ENCODE results near the gene SMURF2. TPM values are rescaled to one million over a fixed set of nuclear protein-coding genes. Genes with fewer than 3 reads are reported as not detected.

The SMURF2 gene
- polyA plus RNA-seq, 1 of the 3 experiments (the other 2 are of a cell fraction): 36.6 TPM

- Histone ChIP-seq H3K27ac (ENCODE audit: low read depth in 2 of 2, low read length in 1 of 2) (no peak overlapping the region), H3K9me3 (no peaks in the 10 kb centered on the region), H3K9me2 (no peaks in the 10 kb centered on the region), H3K4me2 (no peak overlapping the region), H3K4me1 (ENCODE audit: control insufficient read depth in 1 of 2, insufficient read depth in 2 of 2, low read depth in 1 of 2, low read length in 1 of 2) (peaks cover 0 to 28% of the 10 kb centered on the region in 2 experiments; a peak in 2 of 4 replicates), H3K4me3 (ENCODE audit: low read depth in 2 of 2, low read length in 1 of 2) (no peak overlapping the region), H2AFZ (ENCODE audit: low read depth) (no peak overlapping the region), H3K79me2 (ENCODE audit: insufficient read depth) (peaks cover 100% of the 10 kb centered on the region), H3K36me3 (replicated peaks in 1 of 2; ENCODE audit: control insufficient read depth in 1 of 2, insufficient read depth in 2 of 2, low read length in 1 of 2) (peaks cover 0 to 46% of the 10 kb centered on the region in 2 experiments), H3F3A (replicated peaks; ENCODE audit: insufficient read depth) (peaks cover 81% of the 10 kb centered on the region), H3K27me3 (ENCODE audit: insufficient read depth) (no peaks in the 10 kb centered on the region), H3K9ac (no peak overlapping the region), H4K20me1 (ENCODE audit: insufficient read depth) (peaks cover 96% of the 10 kb centered on the region)
- ChIA-PET POLR2A (no interaction called here), CTCF (no interaction called here)
- DNase-seq: no peak
- TF ChIP-seq USF1 (IDR thresholded peaks at IDR 0.05; ENCODE audit: borderline replicate concordance, low read depth) (no peak), RXRA (IDR thresholded peaks at IDR 0.05; ENCODE audit: borderline replicate concordance, low read depth) (no peak), CHD2 (IDR thresholded peaks at IDR 0.05; ENCODE audit: low read length, partially characterized antibody) (no peak), YY1 (IDR thresholded peaks at IDR 0.05; ENCODE audit: low read depth) (no peak), SIN3A (IDR thresholded peaks at IDR 0.05; ENCODE audit: borderline replicate concordance, low read depth, low read length) (no peak), POLR2AphosphoS5 (IDR thresholded peaks at IDR 0.05; ENCODE audit: low read depth, low read length) (no peak), MAX (IDR thresholded peaks at IDR 0.05; ENCODE audit: low read depth) (no peak)
- WGBS (ENCODE audit: low lambda C conversion rate): 97% methylated on average over 6 of the region's 6 CpGs
These were observed 40.3 kb downstream of the SMURF2 start for GRCh38 chr17:64621772-64622171.

- H3K4me3 ChIP-seq (ENCODE audit: low read depth in 2 of 2, low read length in 1 of 2): no peak overlapping the region
- TF ChIP-seq RXRA (IDR thresholded peaks at IDR 0.05; ENCODE audit: borderline replicate concordance, low read depth): no peak
- TF ChIP-seq MXI1 (IDR thresholded peaks at IDR 0.05; ENCODE audit: low read depth, low read length): no peak
- no peak for TF ChIP-seq IRF3 (IDR thresholded peaks at IDR 0.05; ENCODE audit: low read depth, low read length)
- no peak for TF ChIP-seq ELF1 (IDR thresholded peaks at IDR 0.05)
- no peak for TF ChIP-seq TAF1 (IDR thresholded peaks at IDR 0.05; ENCODE audit: borderline replicate concordance, low read depth, low read length)
- TF ChIP-seq SMC3 (IDR thresholded peaks at IDR 0.05; ENCODE audit: low read depth, low read length): no peak
- TF ChIP-seq USF1 (IDR thresholded peaks at IDR 0.05; ENCODE audit: borderline replicate concordance, low read depth): no peak
- peaks cover 96% of the 10 kb centered on the region for H4K20me1 ChIP-seq (ENCODE audit: insufficient read depth)
- POLR2A ChIA-PET: no interaction called here
- no peaks in the 10 kb centered on the region for H3K9me2 ChIP-seq
- H3K4me1 ChIP-seq (ENCODE audit: control insufficient read depth in 1 of 2, insufficient read depth in 2 of 2, low read depth in 1 of 2, low read length in 1 of 2): peaks cover 2 to 48% of the 10 kb centered on the region in 2 experiments
- no peak for DNase-seq
- H3K9ac ChIP-seq: no peak overlapping the region
- H3K9me3 ChIP-seq: no peaks in the 10 kb centered on the region
- WGBS (ENCODE audit: low lambda C conversion rate): 95% methylated on average over 4 of the region's 4 CpGs
- peaks cover 76% of the 10 kb centered on the region for H3F3A ChIP-seq (replicated peaks; ENCODE audit: insufficient read depth)
- H3K36me3 ChIP-seq (replicated peaks in 1 of 2; ENCODE audit: control insufficient read depth in 1 of 2, insufficient read depth in 2 of 2, low read length in 1 of 2): peaks cover 0 to 24% of the 10 kb centered on the region in 2 experiments
- H3K27me3 ChIP-seq (ENCODE audit: insufficient read depth): no peaks in the 10 kb centered on the region
- peak overlapping the region in 1 of 2 experiments; percentile 73; a peak in 1 of 4 replicates for H3K27ac ChIP-seq (ENCODE audit: low read depth in 2 of 2, low read length in 1 of 2)
- CTCF ChIA-PET: interaction anchor here (1.0 to 1.6 kb wide), 2 partner anchors 20 to 46 kb away, joined by 3 to 4 read pairs; no protein-coding TSS in a partner anchor
- H2AFZ ChIP-seq (ENCODE audit: low read depth): no peak overlapping the region
- no peak overlapping the region for H3K4me2 ChIP-seq
- peaks cover 100% of the 10 kb centered on the region for H3K79me2 ChIP-seq (ENCODE audit: insufficient read depth)
These were observed 43.3 kb downstream of the SMURF2 start for GRCh38 chr17:64618848-64619247.
